COLO668 (cell line): Measurements from ENCODE around the gene BID.

Experiments
- DNase-seq: peaks from one replicate; lab custom pipeline; 2025; ENCODE audit not compliant: unreplicated experiment; lab: John Stamatoyannopoulos, UW

The BID gene

GRCh38 chr22:17774206-17774925 lies at the start of gene BID:
TSS of gene BID (minus strand) at chr22:17774469. CDS start at chr22:17750116, 24,353 bp downstream.
- DNase-seq, result peak; percentile 63

DNA sequence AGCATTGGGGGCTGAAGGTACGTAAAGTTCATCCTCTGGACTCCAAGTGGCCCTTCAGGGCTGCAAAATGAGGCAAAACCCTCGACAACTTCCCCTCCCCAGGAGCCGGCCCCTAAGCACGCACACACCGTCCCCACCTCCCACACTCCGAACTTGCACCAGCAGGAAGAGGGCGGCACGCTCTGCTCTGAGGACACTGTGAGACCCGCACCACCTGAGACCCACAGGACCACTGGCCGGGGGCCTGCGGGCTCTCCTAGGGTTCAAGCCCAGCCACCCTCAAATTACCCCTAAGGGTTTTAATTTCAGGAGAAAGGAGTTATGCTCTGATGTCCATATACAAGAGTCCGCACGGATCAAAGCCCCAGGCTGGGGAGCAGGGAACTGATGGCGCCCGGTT lies 49.7 kb upstream of the BID start:
- no peak for DNase-seq

GRCh38 chr22:17823226-17823625 lies 49.0 kb upstream of the BID start:
- DNase-seq, result no peak

DNA sequence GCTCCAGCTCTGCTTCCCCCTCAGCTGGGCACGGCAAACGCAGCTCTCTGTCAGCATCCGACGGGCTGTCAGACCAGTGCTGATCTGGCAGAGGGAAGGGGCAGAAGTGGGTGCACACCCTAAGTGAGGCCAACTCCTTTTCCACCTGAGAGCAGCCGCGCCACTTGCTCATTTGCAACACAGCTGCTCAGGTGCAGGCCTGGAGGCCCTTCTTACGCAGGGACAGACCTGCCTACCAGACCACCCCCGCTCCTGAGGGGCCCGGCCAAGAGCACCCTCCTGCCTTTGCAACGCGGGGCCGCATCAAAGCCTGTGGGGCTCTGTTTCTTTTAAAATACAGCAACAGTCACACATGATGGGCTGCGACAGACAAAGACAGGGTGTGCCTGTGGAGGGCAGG lies 47.8 kb upstream of the BID start:
- no peak for DNase-seq

- no peak for DNase-seq
Measured at GRCh38 chr22:17820879-17821439, 46.7 kb upstream of the BID start.

GRCh38 chr22:17818649-17819048 lies 44.4 kb upstream of the BID start:
- no peak for DNase-seq

DNA sequence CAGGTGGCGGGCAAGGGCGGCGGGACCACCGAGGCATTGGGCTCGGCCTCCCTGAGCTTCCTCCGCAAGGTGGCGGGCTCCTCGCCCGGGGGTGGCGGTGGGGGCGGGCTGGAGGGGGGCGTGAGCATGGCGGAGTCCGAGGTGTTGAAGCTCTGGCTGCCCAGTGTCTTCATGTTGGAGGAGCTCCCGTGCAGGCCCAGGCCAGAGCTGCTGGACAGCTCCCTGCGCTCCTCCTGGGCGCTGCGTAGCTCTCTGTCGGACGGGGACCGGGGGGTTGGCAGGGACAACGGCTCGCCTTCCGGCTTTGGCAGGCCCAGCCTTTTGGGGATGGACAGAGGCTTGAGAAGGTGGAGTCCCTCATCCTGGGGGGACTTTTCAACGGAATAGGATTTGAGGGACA lies 43.9 kb upstream of the BID start:
- DNase-seq, result no peak

- no peak for DNase-seq
Measured at GRCh38 chr22:17817511-17818065, 43.3 kb upstream of the BID start.

DNA sequence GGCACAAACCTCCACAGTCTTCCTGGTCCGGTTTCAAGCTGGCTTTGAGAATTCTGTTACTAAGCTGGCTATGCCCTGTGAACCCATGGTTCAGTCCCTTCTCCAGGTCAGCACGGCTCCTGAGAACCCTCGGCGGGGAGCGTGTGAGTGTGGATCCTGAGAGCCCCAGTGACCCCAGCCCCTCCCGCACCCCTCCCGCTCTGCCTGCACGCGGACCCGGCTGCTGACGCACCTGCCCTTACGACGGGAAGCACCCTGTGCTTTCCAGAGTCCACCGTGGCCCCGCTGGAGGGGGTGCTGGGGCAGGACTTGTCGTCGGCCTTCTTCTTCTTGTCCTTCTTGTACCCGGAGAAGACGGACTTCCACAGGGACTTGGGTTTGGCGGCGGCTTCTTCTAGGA lies 42.8 kb upstream of the BID start:
- no peak for DNase-seq

- DNase-seq, result no peak
Measured at GRCh38 chr22:17816649-17817048, 42.4 kb upstream of the BID start.

GRCh38 chr22:17815703-17816254 lies 41.5 kb upstream of the BID start:
- DNase-seq, result no peak

DNA sequence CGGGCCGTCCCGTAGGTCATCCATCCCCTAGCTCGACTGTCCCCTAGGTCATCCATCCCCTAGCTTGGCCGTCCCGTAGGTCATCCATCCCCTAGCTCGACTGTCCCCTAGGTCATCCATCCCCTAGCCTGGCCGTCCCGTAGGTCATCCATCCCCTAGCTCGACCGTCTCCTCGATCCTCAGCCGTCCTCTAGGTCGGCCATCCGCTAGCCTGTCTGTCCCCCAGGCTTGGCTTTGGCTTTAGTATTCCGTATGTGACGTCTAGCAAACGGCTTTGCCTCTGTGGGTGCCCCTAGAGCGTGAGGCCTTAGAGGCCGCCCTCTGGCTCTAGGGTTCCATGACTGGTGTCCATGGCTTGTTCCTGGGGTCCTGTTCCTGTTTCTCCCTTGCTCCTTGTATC lies 40.6 kb upstream of the BID start:
- no peak for DNase-seq

DNA sequence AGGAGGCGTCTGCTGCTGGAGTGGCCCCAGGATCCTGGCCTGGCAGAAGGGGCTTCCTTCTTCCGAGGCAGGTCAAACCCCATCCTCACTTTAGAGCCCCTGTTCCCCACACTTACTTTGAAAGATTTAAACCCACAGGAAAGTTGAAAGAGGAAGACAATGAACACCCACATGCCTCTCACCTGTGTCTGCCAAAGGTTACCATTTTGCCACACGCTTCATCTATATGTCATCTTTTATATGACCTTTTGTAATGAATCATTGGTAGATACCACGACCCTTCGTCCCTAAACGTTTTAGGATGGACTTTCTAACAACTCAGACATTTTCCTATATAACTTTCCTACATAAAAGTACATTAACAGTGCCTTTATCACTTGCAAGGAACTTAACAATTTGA lies 39.8 kb upstream of the BID start:
- DNase-seq, result no peak

GRCh38 chr22:17811119-17811518 lies 36.9 kb upstream of the BID start:
- no peak for DNase-seq

DNA sequence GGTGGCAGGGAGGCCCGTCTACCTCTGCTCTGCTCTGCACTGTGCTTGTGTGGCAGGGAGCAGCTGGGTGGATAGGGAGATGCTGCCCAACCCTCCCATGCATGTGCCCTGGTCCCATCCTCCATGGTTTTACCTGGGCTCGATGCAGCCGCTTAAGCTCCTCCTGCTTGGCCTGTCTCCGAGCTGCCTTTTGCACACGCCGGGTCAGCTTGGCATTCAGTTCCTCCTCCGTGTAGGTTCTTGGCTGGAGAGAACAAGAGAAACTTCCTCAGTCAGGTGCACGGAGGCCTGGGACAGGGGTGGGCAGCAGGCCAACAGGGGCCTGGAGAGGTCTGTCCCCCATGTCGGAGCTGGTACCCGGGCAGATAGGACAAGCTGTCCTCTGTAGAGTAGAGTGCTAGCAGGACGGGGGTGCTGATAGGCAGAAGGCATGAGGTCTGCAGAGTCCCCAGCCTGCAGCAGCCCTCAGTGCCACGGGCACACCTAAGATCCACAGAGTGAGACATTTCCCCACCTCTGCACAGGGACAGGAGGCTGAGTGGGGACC lies 36.4 kb upstream of the BID start:
- no peak for DNase-seq

DNA sequence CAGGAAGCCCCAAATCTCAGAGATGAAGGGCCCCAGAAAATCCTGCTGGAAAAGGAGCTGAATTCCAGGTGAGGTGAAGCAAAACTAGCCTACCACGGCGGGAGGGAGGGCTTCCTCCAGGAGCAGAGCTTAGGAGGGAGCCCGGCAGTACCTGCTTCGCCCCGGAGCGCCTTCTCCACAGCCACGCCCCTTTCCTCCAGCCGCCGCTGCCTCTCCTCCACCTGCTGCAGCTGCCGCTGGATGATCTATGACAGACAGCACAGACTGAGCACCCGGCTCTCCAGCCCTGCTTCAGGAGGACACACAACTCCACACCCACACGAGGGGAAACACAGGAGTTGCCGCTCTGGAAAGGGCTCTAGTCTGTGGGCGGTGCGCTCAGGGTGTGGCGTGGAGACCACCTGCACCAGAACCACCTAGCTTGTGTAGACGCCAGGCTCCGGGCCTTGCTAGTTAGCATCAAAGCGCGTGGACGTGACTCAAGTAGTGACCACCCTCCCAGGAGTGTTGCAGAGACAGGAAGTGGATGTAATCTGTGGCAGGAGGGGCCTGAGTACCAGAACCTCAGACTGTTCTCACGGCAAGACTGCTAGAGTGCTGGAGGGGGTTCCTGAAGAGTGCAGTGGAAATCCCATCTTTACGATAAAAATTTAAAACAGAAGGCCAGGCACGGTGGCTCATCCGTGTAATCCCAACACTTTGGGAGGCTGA lies 34.6 kb upstream of the BID start:
- peak; percentile 86 for DNase-seq

GRCh38 chr22:17807578-17808410 lies 33.5 kb upstream of the BID start:
- peak; percentile 11 for DNase-seq

DNA sequence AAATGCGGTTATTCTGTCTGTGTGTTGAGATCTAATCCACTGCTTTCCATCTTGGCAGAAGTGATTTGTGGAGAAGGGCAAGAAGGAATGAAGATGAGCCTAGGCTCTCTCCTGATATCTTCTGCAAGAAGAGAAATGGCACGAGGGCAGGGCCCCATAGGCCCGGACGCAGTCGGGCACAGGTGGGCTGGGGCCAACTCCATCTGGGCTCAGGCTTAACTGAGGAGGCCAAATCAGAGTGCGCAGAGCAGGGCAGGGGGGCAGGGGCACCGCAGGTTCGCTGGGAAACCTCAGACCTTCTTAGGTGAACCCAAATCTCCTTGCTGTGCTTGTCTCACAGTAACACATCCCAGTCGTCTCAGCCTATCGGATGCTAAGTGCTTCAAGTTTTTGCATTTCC lies 32.8 kb upstream of the BID start:
- DNase-seq, result no peak

- DNase-seq, result peak; percentile 17
Measured at GRCh38 chr22:17806437-17806836, 32.2 kb upstream of the BID start.

DNA sequence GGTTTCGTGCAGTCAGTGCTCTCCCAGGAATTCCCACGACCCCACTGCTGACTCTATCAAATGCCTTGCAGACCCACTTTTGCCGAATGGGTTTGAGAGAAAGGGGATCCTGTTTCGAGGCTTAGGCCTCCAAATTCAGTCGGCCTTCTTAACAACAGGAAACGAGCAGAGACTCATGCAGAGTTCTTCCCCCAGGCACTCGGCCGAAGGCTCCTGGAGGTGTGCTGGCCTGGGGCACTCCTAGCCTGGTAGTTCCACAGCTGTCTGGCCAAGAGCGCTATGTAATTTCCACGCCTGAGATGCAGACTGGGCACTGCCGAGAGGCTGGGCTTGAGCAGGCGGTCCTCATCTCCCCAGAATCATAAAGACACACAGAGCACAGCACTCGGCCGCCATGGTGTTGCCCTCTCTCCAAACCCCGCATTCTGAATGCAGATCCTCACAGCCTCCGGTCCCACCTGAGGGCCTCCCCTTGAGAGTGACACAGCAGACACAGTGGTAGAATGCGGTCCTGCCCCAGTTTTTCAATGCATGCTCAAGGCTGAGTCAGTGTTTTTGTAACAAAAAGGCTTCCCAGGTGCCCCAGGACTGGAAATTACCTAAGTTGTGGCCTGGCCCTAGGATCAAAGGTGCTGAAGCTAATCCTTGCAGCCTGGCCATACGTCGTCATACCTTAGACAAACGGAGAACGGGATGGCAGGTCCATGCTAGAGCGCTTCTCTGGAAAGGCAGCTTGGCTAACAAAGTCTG lies 30.2 kb upstream of the BID start:
- DNase-seq, result no peak
